Heart left ventricle (tissue), 16 donors: ENCODE results near the gene UBN1. TPM values are rescaled to one million over a fixed set of nuclear protein-coding genes. Genes with fewer than 3 reads are reported as not detected.
A peak's percentile ranks its signal among the peaks of the same experiment; 100 is the strongest.

Source experiments
- ATAC-seq, 4 donors: fragments of 200-7000 bp; cut with Tn5 transposase; one replicate each; pipeline ENCODE4 v1.9.1; 2020 to 2022; ENCODE audit warnings: moderate library complexity in 4 of 4, mild to moderate bottlenecking in 3 of 4, moderate number of reproducible peaks in 1 of 4
- DNase-seq, 5 donors: peaks; one replicate each; pipeline ENCODE4 v3.0.0-alpha.2; 2020
- H3K27ac ChIP-seq, 12 donors: fragments of 200-600 bp; sonication (generic) in 4 of 12; one replicate each; pipeline versions ENCODE4 v1.5.0 to v1.8.0; 2016 to 2022; ENCODE audit warnings: mild to moderate bottlenecking in 2 of 12
- H3K27me3 ChIP-seq, 9 donors: fragments of 200-600 bp; sonication (generic) in 2 of 9; one replicate each; pipeline versions ENCODE4 v1.5.1 to v1.8.0; 2016 to 2022; ENCODE audit warnings: mild to moderate bottlenecking in 3 of 9
- H3K36me3 ChIP-seq, 9 donors: fragments of 200-600 bp; sonication (generic) in 2 of 9; one replicate each; pipeline versions ENCODE4 v1.5.0 to v1.8.0; 2018 to 2022; ENCODE audit warnings: mild to moderate bottlenecking in 2 of 9
- H3K4me1 ChIP-seq, 12 donors: fragments of 200-600 bp; sonication (generic) in 4 of 12; one replicate each; pipeline versions ENCODE4 v1.5.0 to v1.8.0; 2016 to 2022; ENCODE audit warnings: mild to moderate bottlenecking in 3 of 12
- H3K4me3 ChIP-seq, 12 donors: fragments of 200-600 bp; sonication (generic) in 4 of 12; one replicate each; pipeline versions ENCODE4 v1.5.0 to v1.8.0; 2017 to 2022; ENCODE audit warnings: mild to moderate bottlenecking in 9 of 12, moderate library complexity in 4 of 12
- H3K9me3 ChIP-seq, 12 donors: fragments of 200-600 bp; sonication (generic) in 4 of 12; one replicate each; pipeline versions ENCODE4 v1.5.0 to v1.8.0; 2016 to 2022; ENCODE audit warnings: mild to moderate bottlenecking in 1 of 12
- POLR2A ChIP-seq, 2 donors: fragments of 450-650 bp; IDR thresholded peaks; one replicate each; pipeline ENCODE4 v1.6.1; 2017; ENCODE audit warnings: antibody characterized with exemption in 2 of 2, mild to moderate bottlenecking in 2 of 2, moderate library complexity in 2 of 2
- WGBS, 4 donors: extraction: QIAGEN DNeasy Blood & Tissue Kit in 2 of 4; methylation state at CpG; one replicate each; pipeline versions ENCODE4 v1.1.5 to v1.1.7; 2013 to 2018; 5-methylcytosine and 5-hydroxymethylcytosine counted together
- intact Hi-C, 10 donors: fragments of 100-400 bp; cut with DNase I; formaldehyde crosslinking; loops; one replicate each; pipeline versions ENCODE4 v1.11.1 to v1.14.2; 2022
- polyA plus RNA-seq, 2 donors: library from polyadenylated mRNA; stranded (reverse); fragments of 200-250 nt; gene quantifications; one replicate each; pipeline ENCODE4 v1.2.3, GENCODE V29; 2013
- total RNA-seq, 9 donors: library from RNA; depleted of rRNA in 2 of 9; stranded (reverse); fragments of >200 nt in 2 of 9; fragmentation: NEBNext Ultra II Directional in 3 of 9; extraction: Animal tissue kit (Norgen Biotek cat#: 25700) in 3 of 9; gene quantifications; one replicate each; pipeline versions ENCODE4 v1.1.0 to v1.2.4, GENCODE V29; 2016 to 2023
- TF ChIP-seq, protein P1 (sequence below), 12 donors: fragments of 200-600 bp; sonication (generic) in 4 of 12; IDR thresholded peaks; one replicate each; pipeline versions ENCODE4 v1.5.0 to v1.8.0; 2018 to 2022; ENCODE audit warnings: antibody characterized with exemption in 12 of 12, mild to moderate bottlenecking in 5 of 12
- donor health status: ischemic (EF 13 %, LVEDD 7.1; RV severe dilation, severe dysfunction).
- donor health status: healthy with polysubstance abuse.
- donor health status: DM: no; HTN: yes; CAD: no.
- donor health status: DM: no; HTN: no; CAD: no.
- donor health status: ischemic (EF 25% LVEDD 6.9; RV normal size, moderate dysfunction).
- donor health status: ischemic (EF 25% LVEDD 5.7; RV mildly dilated, moderate dysfunction).
- donor health status: healthy.
- donor health status: DM: yes; HTN: yes; CAD: no.
- donor health status: ischemic (EF 35%, LVEDD 5.7; RV mildly dilated, moderate dysfunction).
- donor health status: nonischemic (EF 11% LVEDD 7.7; RV severe dilation, severe dysfunction).
- donor health status: DM: yes; HTN: yes; CAD: no.
- donor health status: PGD.
- donor health status: ischemic (EF 29% LVEDD 5.4; RV normal size, mild dysfunction).
- donor health status: nonischemic (EF 23%, LVEDD 6.1; RV moderate dilation, normal function).

Gene UBN1
- total and polyA plus RNA-seq, 11 donors, result 20.3 to 77.9 (median 32.7) TPM

DNA sequence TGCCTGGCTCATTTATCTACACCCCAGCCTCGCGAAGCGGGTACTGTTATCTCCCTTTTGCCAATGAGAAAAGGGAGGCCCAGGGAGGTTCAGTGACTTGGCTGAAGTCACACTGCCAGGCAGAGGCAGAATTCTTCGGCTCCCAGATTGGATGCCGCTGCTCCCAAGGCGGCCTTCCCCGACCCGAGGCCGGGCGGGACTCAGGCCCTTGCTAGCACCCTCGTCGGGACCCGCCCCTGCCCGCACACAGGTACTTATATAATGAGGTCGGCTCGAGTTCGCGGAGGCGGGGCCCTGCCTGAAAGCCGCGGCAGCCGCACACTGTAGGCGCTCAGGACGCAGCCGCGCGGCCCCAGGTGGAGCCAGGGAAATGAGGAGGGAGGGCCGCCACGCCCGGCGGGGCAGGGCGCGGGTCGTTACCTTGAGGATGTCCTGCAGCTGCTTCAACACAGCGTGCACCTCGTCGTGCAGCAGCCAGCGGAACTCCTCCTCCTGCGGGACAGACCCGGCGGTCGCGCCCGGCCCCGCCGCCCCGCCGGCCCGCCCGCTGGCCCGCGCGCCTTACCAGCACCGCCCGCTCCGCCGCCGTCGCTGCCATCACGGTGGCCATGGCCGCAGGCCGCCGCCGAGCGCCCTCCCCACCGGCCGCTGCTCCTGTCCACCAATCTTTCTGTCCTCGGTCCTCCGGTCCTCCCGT is 45.2 kb upstream of the UBN1 start, which contains the start of gene ROGDI:
TSS of gene ROGDI (minus strand) at position 672 of the 697 bp plus-strand sequence. CDS start at position 610, 62 bp downstream.
- Histone ChIP-seq H3K9me3 (no peaks in the 10 kb centered on the region), H3K4me1 (peaks cover 0 to 50% (median 25%) of the 10 kb centered on the region in 12 donors), H3K36me3 (peaks cover 0 to 54% (median 43%) of the 10 kb centered on the region in 9 donors), H3K4me3 (peak within 1 kb of the TSS; percentile 68 to 96 (median 86)), H3K27ac (peak within 1 kb of the TSS; percentile 47 to 96 (median 90)), H3K27me3 (no peaks in the 10 kb centered on the region)
- intact Hi-C loops, result loop anchor here in 7 of 10 donors (1.0 to 10.0 kb wide), 9 partner anchors 31 to 155 kb away; partner anchors contain the start of genes SEC14L5 (in 4 of the 7), GLYR1 (in 3 of the 7), UBN1 (in 3 of the 7) and ZNF500 (in 2 of the 7)
- peak; percentile 77 to 91 (median 86) for DNase-seq
- WGBS, 4 donors, result 1 to 2% (median 1%) methylated on average over 12 to 70 of the region's 70 CpGs
- peak; percentile 42 to 67 (median 49) for ATAC-seq
- TF ChIP-seq POLR2A (IDR thresholded peaks at IDR 0.05), result no peak
- TF ChIP-seq, protein P1, sequence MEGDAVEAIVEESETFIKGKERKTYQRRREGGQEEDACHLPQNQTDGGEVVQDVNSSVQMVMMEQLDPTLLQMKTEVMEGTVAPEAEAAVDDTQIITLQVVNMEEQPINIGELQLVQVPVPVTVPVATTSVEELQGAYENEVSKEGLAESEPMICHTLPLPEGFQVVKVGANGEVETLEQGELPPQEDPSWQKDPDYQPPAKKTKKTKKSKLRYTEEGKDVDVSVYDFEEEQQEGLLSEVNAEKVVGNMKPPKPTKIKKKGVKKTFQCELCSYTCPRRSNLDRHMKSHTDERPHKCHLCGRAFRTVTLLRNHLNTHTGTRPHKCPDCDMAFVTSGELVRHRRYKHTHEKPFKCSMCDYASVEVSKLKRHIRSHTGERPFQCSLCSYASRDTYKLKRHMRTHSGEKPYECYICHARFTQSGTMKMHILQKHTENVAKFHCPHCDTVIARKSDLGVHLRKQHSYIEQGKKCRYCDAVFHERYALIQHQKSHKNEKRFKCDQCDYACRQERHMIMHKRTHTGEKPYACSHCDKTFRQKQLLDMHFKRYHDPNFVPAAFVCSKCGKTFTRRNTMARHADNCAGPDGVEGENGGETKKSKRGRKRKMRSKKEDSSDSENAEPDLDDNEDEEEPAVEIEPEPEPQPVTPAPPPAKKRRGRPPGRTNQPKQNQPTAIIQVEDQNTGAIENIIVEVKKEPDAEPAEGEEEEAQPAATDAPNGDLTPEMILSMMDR (IDR thresholded peaks at IDR 0.05), result no peak

DNA sequence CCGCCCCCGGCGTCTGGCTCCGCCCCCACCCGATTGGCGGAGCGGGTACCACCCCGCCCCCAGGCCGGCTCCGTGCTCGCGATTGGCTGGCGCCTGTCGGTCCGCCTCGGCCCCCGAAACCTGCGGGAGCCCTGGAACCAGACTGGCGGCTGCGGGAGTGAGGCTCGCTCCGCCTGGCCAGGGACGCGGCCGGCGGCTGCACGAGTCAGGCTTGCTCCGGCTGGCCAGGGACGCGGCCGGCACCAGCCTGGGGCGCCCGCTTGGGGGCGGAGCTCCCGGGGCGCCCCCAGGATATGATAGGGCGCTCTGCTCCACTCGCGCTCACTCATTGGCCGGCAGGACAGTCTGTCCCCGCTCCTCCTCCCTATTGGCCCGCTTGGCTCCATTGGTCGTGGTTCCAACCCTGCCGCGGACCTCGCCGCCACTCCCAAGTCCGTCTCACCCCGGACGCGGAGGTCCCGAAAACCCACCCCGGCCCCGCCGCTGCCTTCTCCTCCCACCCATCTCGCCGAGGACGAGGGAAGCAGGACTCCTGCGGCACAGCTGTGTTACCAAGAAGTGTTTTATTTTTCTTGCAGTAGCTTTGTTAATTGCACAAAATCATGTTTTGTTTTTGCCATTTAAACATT is 44.5 kb upstream of the UBN1 start:
- peak overlapping the region; percentile 68 to 96 (median 86) for H3K4me3 ChIP-seq
- ATAC-seq, result peak; percentile 89 to 94 (median 92)
- H3K4me1 ChIP-seq, result peaks cover 0 to 50% (median 25%) of the 10 kb centered on the region in 12 donors
- peak; percentile 94 to 96 (median 95) for DNase-seq
- H3K27ac ChIP-seq, result peak overlapping the region; percentile 47 to 96 (median 90)
- 0% methylated on average over 15 to 59 of the region's 59 CpGs for WGBS, 4 donors
- H3K9me3 ChIP-seq, result no peaks in the 10 kb centered on the region
- intact Hi-C loops, result loop anchor here in 7 of 10 donors (1.0 to 10.0 kb wide), 8 partner anchors 34 to 155 kb away; partner anchors contain the start of genes SEC14L5 (in 4 of the 7), GLYR1 (in 3 of the 7), UBN1 (in 3 of the 7) and ZNF500 (in 2 of the 7)
- TF ChIP-seq, protein P1 (IDR thresholded peaks at IDR 0.05), result peak in 8 of 12 donors; percentile 5 to 53 (median 32)
- TF ChIP-seq POLR2A (IDR thresholded peaks at IDR 0.05), result peak in 1 of 2 donors; percentile 53
- H3K27me3 ChIP-seq, result no peaks in the 10 kb centered on the region
- H3K36me3 ChIP-seq, result peaks cover 0 to 54% (median 44%) of the 10 kb centered on the region in 9 donors

DNA sequence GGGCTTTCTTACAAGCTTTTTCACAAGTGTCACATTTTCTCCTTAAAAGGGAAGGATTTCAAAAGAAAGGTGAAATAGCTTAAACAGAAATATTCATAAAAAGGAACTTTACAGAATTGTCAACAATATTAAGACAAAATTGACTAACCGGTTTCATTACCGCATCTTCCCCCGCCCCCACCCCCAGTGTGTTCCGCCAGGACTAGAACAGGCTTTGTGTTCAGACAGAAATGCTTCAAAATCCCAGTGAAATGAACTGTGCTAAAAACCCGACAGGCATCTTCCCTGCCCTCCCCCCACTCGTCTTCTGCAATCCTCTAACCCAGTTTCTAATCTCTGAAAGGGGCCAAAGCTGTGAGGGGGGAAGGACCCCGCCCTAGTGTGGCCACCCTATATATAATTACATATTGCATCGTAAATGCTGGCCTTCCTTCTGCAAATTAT is 43.9 kb upstream of the UBN1 start:
- whole genome bisulfite sequencing, 4 donors, result 64 to 68% (median 67%) methylated on average over 8 of the region's 8 CpGs
- Histone ChIP-seq H3K9me3 (no peaks in the 10 kb centered on the region), H3K4me1 (peaks cover 0 to 50% (median 25%) of the 10 kb centered on the region in 12 donors), H3K27me3 (no peaks in the 10 kb centered on the region), H3K36me3 (peaks cover 0 to 56% (median 45%) of the 10 kb centered on the region in 9 donors), H3K27ac (peak overlapping the region in 11 of 12 donors; percentile 84 to 96 (median 90)), H3K4me3 (peak overlapping the region in 10 of 12 donors; percentile 68 to 96 (median 86))
- TF ChIP-seq, protein P1 (IDR thresholded peaks at IDR 0.05), result no peak
- no peak for TF ChIP-seq POLR2A (IDR thresholded peaks at IDR 0.05)
- DNase-seq (no peak), ATAC-seq (no peak)
- intact Hi-C loops, result loop anchor here in 7 of 10 donors (1.0 to 10.0 kb wide), 8 partner anchors 35 to 154 kb away; partner anchors contain the start of genes SEC14L5 (in 4 of the 7), GLYR1 (in 3 of the 7), UBN1 (in 3 of the 7) and ZNF500 (in 2 of the 7)
